HG03521 (cell line): ENCODE measurements around the gene MGST1.
A peak's percentile ranks its signal among the peaks of the same experiment; 100 is the strongest.

Source experiments
- ATAC-seq: cut with Tn5 transposase; IDR thresholded peaks from one replicate; pipeline ENCODE4 v1.9.1; 2021; ENCODE audit warnings: mild to moderate bottlenecking, moderate library complexity; ENCODE audit not compliant: unreplicated experiment

MGST1 gene, protein sequence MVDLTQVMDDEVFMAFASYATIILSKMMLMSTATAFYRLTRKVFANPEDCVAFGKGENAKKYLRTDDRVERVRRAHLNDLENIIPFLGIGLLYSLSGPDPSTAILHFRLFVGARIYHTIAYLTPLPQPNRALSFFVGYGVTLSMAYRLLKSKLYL

DNA sequence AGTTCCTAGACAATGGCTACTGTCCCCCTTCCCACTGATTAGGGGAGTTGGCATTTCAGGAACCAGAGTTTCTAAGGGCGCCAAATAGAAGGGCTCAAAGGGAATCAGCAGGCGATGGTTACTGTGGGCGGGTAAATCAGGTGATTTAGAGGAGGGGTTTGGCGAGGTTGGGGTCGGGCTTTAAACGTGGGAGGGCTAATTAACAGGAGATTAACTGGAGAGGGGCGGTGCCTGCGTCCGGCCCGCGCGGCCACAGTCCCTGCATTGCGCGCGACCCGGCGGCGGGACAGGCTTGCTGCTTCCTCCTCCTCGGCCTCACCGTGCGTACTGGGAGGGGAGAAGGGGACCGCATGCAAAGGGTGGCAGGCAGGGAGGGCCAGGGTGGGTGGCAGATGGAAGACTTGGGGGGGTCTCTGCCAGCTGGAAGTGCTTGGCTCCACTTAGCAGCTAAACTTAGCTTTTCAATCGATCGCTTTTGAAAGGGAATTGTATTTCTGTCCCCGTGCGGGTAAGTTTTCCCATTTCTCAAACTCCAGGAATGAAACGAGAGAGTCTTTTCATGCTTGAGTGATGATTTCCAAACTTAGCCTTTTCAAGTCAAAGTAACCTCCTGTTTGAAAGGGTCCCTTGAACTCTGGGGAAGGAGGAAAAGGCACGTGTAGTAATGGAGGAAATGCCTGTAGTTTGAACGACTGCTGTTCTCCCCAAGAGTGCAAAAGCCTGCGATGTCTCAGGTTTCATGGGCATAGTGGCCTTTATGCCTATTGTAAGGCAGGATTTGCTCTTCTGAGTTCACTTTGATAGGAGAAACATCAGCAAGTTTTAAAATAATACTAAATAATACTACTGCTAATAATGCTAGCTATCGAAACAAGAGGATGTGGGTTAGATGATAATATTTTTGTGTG is at the start of gene MGST1:
TSS of gene MGST1 (plus strand) at position 255 of the 908 bp plus-strand sequence. CDS start 6,608 bp downstream, outside the sequence.
- ATAC-seq, result peak; percentile 73

DNA sequence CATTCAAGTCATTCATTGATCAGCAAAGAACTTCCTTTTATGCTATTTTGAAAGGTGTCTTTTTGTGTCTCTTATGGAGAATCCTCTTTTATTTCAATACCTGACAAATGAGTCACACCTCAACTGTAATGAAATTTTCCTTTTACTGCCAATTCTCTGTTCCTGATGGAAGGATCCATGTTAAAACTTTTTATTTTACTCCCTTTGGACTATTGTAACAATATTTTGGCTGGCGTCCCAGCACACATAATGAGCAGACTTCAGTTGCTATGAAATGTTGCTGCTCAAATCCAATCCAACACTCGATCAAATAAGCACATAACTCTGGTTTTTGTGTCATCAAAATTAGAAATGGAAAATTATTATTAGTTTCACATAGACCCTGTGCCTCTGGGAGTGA is 48.0 kb upstream of the MGST1 start:
- no peak for ATAC-seq

DNA sequence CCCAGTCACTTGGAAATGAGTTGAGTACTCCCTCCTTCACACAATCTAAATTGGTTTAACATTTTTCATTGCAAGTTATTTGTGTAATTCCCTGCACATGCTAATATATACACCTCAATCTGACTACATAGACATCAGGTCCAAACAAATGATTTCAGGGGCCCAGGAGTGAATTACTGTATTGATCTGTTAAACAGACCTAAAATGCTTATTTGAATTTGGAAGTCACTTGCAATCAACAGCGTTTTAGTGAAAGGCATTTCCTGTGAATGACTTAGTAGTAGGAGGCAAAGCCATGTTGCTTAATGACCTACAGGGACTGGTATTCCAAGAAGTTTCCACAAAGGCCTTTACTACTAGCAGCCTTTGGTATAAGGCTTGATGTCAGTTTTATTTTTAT is 47.3 kb upstream of the MGST1 start:
- no peak for ATAC-seq

DNA sequence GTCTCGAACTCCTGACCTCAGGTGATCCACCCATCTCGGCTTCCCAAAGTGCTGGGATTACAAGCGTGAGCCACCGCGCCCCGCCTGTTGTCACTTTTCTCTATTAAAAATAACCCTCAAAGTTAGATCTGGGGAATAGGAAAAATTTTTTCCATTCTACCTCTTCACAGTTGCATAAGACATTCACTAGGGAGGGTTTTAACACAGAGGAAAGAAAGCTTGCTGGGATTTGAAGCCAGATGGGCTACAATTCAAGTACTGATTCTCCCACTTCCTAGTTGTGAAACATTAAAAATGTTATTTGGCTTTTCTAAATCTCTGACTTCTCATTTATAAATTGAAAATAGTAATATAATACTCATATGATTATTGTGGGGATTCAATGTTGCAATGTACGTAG is 46.7 kb upstream of the MGST1 start:
- no peak for ATAC-seq

DNA sequence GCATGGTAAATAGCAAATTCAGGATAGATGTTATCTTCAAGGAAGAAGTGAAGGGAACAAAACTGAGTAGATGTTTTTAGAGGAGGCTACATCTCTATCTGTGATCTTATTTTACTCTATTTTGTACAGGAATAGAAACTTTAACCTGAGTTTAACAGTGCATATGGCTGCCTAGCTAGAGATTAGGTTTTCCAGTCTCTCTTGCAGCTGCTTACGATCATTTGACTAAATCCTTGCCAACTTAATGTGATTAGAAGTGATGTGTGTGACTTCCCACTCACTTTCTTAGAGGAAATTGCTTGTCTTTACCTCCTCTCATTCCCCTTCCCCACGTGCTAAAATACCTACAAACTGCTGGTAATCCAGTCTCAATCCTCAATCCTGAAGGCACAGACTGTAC is 43.5 kb upstream of the MGST1 start:
- ATAC-seq, result no peak

DNA sequence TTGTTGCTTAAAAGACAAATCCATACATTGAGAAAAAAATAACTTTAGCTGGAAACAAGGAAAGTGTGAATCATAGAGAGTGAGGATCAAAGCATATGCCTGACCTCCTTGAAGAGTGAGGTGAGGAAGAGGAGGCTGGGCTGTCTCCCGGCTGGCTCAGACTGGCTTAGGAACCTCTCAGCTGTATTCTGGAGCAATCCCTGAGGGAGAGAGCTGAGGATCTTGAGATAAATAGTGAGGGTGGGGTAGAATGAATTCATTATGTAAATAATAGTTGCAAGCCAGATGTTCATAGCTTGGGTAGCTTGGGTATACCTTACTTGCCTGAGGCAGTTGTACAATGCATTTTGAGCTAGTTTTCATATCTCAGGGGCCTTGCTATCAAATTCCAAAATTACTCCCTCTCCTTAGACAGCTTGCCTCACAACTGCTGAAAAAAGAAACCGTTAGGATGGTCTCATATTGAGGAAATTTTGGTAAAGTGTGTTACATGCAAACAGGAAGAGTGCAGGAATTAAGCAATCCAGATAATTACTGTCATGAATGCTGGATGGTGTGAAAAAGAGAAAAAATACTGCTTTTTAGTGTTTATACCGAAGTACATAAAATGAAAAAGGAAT is 39.5 kb upstream of the MGST1 start:
- no peak for ATAC-seq

DNA sequence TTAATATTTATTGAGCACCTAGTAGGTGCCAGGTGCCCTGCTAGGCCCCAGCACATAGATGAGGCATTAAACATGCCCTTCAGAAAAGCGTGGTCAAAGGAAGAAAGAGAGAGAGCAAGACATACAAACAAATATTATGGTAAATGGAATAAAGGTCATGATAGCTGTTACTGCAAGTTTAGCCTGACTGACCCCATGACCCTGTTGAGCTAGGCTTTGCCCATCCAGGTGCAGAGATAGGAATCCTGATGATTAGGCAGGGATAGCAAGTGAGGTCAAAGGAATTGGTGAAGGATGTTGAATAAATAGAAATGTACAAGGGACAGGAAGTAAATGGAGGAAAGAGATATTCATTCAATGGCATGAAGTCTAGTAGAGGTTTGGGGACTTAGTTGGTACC is 36.5 kb upstream of the MGST1 start:
- ATAC-seq, result no peak

DNA sequence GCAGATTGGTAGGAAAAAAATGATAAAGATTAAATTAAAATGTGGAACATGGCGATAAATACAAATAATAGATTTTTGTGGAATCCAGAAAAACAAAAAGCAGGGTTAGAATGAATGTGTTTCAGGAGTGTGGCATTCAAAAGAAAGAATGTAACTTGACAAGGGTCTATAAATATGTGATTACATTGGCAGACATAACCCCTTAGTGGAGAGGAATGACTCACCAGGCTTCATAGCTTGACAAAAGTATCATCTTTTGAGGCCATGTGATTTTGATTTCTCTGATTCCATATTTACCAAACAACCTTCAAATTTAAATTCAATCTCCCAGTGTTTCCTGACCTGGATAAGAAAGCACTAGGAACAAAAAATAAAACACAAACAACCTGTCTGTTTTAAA is 24.4 kb upstream of the MGST1 start:
- no peak for ATAC-seq

DNA sequence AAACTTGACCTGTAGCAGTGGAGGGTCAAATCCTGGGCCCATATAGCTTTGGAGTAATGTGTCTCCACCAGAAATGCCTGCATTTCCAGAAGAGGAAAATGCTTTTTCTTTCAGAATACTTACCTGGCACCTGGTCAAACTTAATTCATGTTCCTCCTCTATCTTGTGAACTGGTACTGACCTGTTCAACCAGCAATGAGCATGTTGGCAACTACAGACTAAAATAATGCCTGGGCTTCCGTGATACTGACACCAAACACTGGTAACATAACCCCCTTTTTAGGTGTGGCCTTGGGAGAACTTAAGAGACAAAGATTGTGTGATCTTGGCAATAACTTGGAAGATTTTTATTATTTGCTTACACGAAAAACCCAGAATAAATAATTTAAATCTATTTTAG is 23.8 kb upstream of the MGST1 start:
- ATAC-seq, result no peak

DNA sequence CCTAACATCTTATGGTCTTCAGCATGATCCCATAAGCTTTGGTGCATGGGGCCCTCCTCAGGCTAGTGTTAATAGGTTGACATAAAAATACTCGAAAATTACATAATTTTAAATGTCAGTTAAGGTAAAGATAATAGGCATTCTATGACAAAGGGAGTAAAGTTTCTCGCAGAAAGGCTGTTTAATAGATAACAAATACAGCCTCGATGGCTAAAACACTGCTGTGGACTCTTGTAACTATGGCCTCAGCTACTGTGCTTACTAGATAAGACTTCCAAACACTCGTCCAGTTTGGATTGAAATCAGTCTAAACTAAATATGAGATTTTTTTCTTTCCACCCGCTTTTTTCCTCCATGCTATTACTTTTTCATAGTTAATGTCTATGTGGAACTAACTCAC is 23.2 kb upstream of the MGST1 start:
- no peak for ATAC-seq

DNA sequence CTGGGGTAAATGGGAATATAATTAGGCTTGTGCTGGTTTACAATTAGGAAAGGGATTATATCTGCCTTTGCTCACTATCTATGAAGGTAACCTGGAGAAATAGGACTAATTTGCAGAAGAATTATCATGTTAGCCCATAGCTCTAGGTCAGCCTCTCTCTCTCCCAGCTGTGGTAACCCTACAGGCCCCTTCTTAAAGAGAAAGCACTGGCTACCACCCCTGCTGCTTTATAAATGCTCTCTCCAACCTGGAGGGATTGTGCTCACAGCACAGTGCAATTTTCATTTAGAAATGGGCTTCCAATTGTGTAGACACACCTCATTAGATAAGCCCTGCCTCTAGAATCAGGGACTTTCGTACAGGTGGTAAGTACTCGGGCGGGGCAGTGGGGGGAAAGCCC is 22.7 kb upstream of the MGST1 start:
- ATAC-seq, result no peak

DNA sequence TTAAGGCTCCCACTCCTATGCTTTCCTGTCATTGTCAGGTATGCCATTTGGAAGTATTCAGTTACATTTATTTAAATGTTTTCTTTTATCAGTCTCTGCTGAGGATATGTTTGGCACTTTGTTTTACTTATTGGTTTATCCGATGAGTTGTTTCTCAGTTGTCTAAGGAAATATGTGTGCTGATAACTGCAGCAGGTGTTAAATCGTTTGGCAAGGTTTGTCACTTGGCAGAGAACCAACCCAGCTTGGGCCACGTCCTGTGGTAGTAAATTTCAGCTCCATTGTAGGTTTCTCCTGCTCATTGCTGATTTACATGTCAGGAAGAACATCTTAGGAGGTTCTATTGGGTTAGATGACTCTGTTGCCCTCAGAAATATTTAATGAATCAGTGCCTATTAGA is 22.0 kb upstream of the MGST1 start:
- no peak for ATAC-seq

DNA sequence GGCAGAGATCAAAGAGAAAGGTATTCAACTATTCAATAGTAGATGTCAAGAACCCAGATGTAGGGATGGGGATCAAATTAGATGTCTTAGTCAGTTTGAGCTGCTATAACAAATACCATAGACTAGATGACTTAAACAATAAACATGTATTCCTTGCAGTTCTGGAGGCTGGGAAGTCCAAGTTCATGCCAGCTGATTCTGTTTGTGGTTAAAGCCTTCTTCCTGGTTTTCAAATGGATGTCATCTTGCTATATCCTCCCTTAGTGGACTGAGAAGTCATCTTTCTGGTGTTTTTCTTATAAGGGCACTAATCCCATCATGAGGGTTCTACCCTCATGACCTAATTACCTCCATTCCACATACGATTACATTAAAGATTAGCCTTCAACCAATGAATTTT is 19.5 kb upstream of the MGST1 start:
- ATAC-seq, result no peak

DNA sequence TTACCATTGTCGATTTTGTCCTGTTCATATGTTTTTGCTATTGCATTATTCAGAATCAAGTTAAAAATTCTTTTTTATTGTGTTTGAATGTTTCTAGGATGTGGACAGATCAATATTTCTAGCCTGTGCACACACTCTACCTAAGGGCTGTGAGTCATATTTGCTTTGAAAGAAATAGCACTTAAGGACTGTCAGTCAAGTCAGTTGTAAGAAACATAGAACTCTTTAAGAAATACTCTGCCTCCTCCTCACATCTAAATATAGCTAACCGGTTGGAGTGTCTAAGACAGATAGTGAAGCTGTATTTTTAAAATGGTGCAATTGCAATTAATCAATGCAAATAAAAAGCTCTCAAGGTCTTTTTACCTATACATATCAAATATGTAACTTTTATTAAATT is 17.9 kb upstream of the MGST1 start:
- ATAC-seq, result no peak

DNA sequence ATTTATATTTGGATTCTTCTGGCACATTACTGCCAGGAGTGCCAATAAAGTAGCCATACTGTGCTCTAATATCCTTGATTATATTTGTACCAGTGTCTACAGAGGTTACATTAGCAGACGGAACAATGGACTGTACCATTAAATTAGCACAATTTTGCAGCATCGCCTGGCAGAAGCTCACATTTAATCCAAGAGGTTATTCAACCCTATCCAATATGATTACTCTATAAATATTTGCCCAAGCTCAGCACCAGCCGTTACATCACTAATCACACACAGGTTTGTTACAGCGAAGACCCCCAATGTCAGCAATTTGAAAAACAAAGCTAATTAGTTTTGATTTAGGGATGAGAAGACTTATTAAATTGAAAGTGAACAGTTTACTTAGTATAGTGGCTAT is 16.9 kb upstream of the MGST1 start:
- no peak for ATAC-seq

DNA sequence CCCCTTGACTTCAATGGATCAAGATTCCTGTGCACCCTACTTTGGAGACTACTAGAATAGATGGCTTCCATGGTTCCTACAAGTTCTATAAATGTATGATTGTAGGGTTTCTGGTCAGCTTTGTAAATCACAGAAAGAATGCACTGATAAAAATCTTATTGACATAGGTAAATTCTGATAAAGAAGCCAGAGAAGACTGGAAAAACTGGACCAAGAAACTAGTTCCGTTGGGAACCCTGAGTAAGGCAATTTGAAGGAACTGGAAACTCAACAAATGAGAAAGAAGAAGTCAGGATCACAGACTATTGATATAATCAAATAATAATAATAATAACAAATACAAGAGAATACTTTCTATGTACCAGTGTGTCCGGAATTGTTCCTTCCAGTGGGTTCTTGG is 15.4 kb upstream of the MGST1 start:
- ATAC-seq, result no peak

DNA sequence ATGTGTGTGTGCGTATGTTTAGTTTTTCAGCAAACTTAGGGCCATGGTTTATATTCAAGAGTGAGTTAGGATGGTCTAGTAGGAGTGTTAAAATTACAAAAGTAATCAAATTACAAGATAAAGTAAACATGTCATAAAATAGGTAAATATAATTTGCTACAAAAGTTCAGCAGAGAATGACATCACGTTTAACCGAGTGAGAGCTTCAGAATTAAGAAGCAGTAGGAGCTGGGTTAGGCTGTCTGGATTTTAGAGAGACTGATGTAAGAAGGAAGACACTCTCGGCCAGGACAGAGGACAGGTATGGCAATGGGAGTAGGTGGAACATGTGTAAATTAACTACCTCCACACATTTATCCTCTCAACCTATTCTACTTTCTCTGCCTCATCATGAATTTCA is 11.6 kb upstream of the MGST1 start:
- ATAC-seq, result no peak

DNA sequence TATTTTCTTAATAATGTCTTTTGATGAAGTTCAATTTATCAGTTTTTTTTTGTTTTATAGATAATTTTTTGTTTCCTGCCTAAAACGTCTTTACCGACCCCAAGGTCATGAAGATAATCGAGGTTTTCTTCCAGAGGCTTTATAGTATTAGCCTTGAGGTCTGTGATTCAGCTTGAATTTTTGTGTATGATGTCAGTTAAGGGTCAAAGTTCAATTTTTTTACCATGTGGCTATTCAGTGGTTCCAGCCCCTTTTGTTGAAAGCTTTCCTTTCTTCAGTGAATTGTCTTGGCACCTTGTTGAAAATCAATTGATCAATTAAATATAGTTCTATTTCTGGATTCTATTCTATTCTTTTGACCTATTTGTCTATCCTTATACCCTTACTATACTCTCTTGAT is 3.2 kb upstream of the MGST1 start:
- no peak for ATAC-seq

DNA sequence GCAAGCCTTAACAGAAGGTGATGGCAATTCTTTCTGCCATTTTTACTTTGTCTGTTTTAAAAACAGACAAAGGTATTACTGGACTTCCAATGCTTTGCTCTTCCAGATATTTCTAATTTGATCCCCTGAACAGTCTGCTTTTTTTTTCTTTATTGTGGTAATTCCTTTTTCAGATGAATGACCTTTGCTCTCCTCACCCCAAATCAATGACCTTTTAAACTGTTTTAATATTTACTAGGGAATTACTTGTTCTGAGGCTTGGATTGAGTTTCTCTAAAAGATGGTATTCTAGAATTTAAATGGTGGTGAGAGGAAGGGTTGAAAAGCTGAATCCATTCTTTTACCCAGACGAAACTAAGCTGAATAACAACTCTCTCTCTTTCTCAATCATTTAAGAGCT is 2.3 kb upstream of the MGST1 start:
- no peak for ATAC-seq

DNA sequence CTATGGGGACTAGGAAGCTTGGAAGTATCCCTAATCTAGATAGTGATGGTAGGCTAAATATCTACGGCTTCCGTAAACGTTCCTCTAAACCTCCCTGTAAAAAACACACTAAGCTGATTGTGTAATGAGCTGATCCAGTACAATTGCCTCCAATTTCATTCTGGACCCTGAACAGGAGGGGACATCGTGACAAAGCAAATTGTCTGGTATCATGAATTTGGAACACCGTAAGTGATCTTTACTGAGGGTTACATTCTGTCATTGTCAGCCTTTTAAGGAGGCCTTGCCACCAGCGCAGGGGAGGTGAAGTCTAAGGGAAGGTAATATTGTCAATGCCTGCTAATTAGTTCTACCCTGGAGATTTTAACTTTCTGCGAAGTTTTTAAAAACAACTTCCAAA is 487 bp upstream of the MGST1 start:
- ATAC-seq, result no peak

DNA sequence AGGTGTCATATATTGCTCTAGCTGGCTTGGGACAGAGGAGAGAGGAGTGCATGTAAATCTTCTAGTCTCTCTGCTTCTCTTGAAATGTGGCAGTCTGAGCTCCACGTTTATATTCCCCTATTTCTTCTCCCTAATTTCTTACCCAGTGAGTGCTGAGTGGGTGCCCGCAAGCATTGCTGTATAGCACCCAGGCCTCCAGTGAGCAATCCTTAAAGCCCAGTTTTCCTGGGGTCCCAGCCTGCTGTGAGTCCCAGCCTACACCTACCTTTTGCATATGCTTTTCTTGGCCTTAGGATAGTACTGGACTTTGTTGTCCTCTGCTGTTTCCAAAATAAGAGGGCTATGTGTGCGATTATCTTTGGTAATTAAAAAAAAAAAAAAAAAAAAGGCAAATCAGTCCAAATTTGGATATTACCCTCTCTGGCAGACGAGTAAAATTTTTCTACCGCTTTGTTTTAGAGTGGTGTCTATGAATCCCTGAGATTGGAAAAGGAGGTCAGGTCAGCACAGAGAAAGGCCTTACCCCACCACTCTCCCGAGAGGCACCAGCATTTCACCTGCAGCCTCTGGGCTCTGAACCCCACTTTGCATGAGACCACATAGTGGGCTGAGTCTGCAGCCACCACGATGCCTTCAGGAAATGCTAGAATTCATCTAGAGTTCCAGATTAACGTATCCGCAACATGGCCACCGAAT is 1.1 kb downstream of the MGST1 start:
- peak; percentile 66 for ATAC-seq

DNA sequence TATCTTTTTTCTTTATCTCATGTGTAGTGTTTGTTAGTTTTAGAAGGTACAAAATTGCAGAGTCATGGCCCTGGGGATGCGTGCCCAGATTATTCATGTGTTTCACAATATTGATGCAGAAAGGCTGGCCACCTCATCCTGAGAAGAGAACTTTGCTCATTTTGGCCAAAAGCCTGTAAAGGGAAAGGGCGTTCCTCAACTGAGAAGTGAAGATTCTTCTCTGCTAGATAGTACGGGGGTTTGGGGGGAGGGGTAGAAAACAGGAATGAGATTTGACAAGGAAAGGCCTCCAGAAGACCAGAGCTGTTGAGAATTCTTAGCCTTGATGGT is 1.7 kb downstream of the MGST1 start:
- peak; percentile 17 for ATAC-seq
